Endothelial cell of umbilical vein (primary cell): ENCODE measurements around the gene KMT2B. TPM values are rescaled to one million over a fixed set of nuclear protein-coding genes. Genes with fewer than 3 reads are reported as not detected.

ENCODE experiments used
- BruUV-seq: library from RNA; stranded (reverse); fragments of 400-500 nt; replicated peaks from 2 replicates; lab custom pipeline; 2021; lab: Mats Ljungman, UMichigan
- CTCF ChIA-PET: fragments of 300-600, 350-600 bp; sonication (Branson Sonifier 250); formaldehyde crosslinking; loops from one replicate; lab custom pipeline; 2021; ENCODE audit warnings: antibody characterized with exemption, inconsistent platforms; lab: Charles Lee
- POLR2A ChIA-PET: fragments of 300-600, 350-600 bp; sonication (Branson Sonifier 250); formaldehyde crosslinking; loops from one replicate; lab custom pipeline; 2021; ENCODE audit warnings: antibody characterized with exemption, inconsistent platforms; lab: Charles Lee
- DNase-seq: peaks from one replicate; pipeline ENCODE4 v3.0.0-alpha.2; 2011; ENCODE audit warnings: low read depth, low spot score
- FAIRE-seq: peaks from 2 replicates; lab custom pipeline; 2011; peaks lifted over from hg19 to GRCh38; lab: Jason Lieb, UNC
- H2AFZ ChIP-seq: 2 replicates; pipeline ENCODE4 v1.6.0; 2012; ENCODE audit warnings: low read depth, low read length, control low read depth, inconsistent platforms
- H3K27ac ChIP-seq: 2 replicates; pipeline ENCODE4 v1.5.1; 2011; ENCODE audit warnings: low read depth, mild to moderate bottlenecking, control low read depth, low read length, moderate library complexity; ENCODE audit not compliant: insufficient read depth
- H3K27me3 ChIP-seq, 2 experiments: 2 replicates each; pipeline versions ENCODE4 v1.6.0 to v1.6.1; 2011; ENCODE audit warnings: low read length in 2 of 2, mixed read lengths in 1 of 2; ENCODE audit not compliant: control insufficient read depth in 2 of 2, insufficient read depth in 2 of 2
- H3K36me3 ChIP-seq, 2 experiments: 2 replicates in 1 of 2; 3 replicates in 1 of 2; pipeline ENCODE4 v1.5.1; 2011; ENCODE audit warnings: low read length in 2 of 2, mild to moderate bottlenecking in 1 of 2, moderate library complexity in 1 of 2; ENCODE audit not compliant: control insufficient read depth in 2 of 2, insufficient read depth in 2 of 2; ENCODE audit errors: extremely low read depth in 1 of 2
- H3K4me1 ChIP-seq: 3 replicates; pipeline ENCODE4 v1.5.1; 2011; ENCODE audit warnings: mild to moderate bottlenecking, low read length; ENCODE audit not compliant: control insufficient read depth, insufficient read depth; ENCODE audit errors: extremely low read depth
- H3K4me2 ChIP-seq: 2 replicates; pipeline ENCODE4 v1.6.1; 2011; ENCODE audit warnings: low read length, control low read depth, mixed read lengths; ENCODE audit not compliant: insufficient read depth
- H3K4me3 ChIP-seq, 3 experiments: fragments of 200-600 bp in 1 of 3; sonication (generic), shearing (Covaris generic) in 1 of 3; replicated peaks in 1 of 3; 2 replicates each; pipeline ENCODE4 v1.5.1; 2011 to 2016; ENCODE audit warnings: control low read depth in 3 of 3, low read length in 3 of 3, mild to moderate bottlenecking in 2 of 3, inconsistent platforms in 1 of 3, low read depth in 1 of 3, moderate library complexity in 1 of 3; ENCODE audit not compliant: insufficient read depth in 1 of 3
- H3K79me2 ChIP-seq: 2 replicates; pipeline ENCODE4 v1.6.0; 2012; ENCODE audit warnings: low read length, inconsistent platforms; ENCODE audit not compliant: control insufficient read depth, insufficient read depth
- H3K9ac ChIP-seq: replicated peaks from 2 replicates; pipeline ENCODE3; 2011; ENCODE audit warnings: low read length, control low read depth; ENCODE audit not compliant: insufficient read depth; ENCODE audit errors: extremely low read depth
- H3K9me1 ChIP-seq: replicated peaks from 3 replicates; pipeline ENCODE4 v1.6.0; 2011; ENCODE audit warnings: mild to moderate bottlenecking, low read length; ENCODE audit not compliant: control insufficient read depth, insufficient read depth; ENCODE audit errors: extremely low read depth
- H3K9me3 ChIP-seq: replicated peaks from 2 replicates; pipeline ENCODE4 v1.5.1; 2012; ENCODE audit warnings: low read length, inconsistent platforms; ENCODE audit not compliant: control insufficient read depth, insufficient read depth
- H4K20me1 ChIP-seq: replicated peaks from 2 replicates; pipeline ENCODE3; 2011; ENCODE audit warnings: mild to moderate bottlenecking, low read length; ENCODE audit not compliant: control insufficient read depth, insufficient read depth; ENCODE audit errors: extremely low read depth
- EZH2 ChIP-seq: IDR thresholded peaks from 2 replicates; pipeline ENCODE4 v1.6.1; 2012; ENCODE audit warnings: borderline replicate concordance, low read depth, mild to moderate bottlenecking, moderate library complexity, low read length, inconsistent platforms; ENCODE audit not compliant: severe bottlenecking
- FOS ChIP-seq: IDR thresholded peaks from 2 replicates; pipeline ENCODE4 v1.6.1; 2011; ENCODE audit warnings: mild to moderate bottlenecking, low read length, moderate library complexity, borderline replicate concordance; ENCODE audit not compliant: insufficient read depth
- GATA2 ChIP-seq: IDR thresholded peaks from 2 replicates; pipeline ENCODE4 v1.7.0; 2011; ENCODE audit warnings: low read depth, mild to moderate bottlenecking, moderate library complexity, mixed read lengths, low read length; ENCODE audit not compliant: insufficient read length, insufficient read depth
- JUN ChIP-seq: IDR thresholded peaks from 2 replicates; pipeline ENCODE4 v1.6.1; 2011; ENCODE audit warnings: borderline replicate concordance, low read depth; ENCODE audit not compliant: insufficient read length, insufficient read depth
- MYC ChIP-seq: IDR thresholded peaks from one replicate; pipeline ENCODE4 v1.6.1; 2011; ENCODE audit warnings: mild to moderate bottlenecking, low read depth, low read length
- POLR2A ChIP-seq: IDR thresholded peaks from 2 replicates; pipeline ENCODE4 v1.6.1; 2012; ENCODE audit warnings: low read depth, mild to moderate bottlenecking, control low read depth, low read length
- POLR2AphosphoS5 ChIP-seq: IDR thresholded peaks from 2 replicates; pipeline ENCODE4 v1.6.1; 2012; ENCODE audit warnings: low read depth, mild to moderate bottlenecking, control low read depth, low read length, moderate library complexity; ENCODE audit not compliant: insufficient read depth
- dilution Hi-C: fragments of 300-500 bp; cut with MboI; formaldehyde crosslinking; loops from one replicate; pipeline ENCODE4 v1.15.0; 2019; ENCODE audit warnings: low sequenced_read_pairs; ENCODE audit not compliant: extremely low pct_ligation_motif_present
- intact Hi-C: fragments of 100-400 bp; cut with micrococcal nuclease; formaldehyde crosslinking; loops from one replicate; pipeline ENCODE4 v1.10.0; 2022
- polyA plus RNA-seq, 4 experiments: library from polyadenylated mRNA; depleted of rRNA in 3 of 4; stranded (reverse) in 3 of 4; unstranded in 1 of 4; fragments of >200 nt; gene quantifications; 2 replicates each; pipeline versions ENCODE4 v1.2.1 to v1.2.3, GENCODE V29; 2011 to 2012; ENCODE audit warnings: missing spikeins in 1 of 4
- total RNA-seq: library from RNA; stranded (reverse); gene quantifications from 2 replicates; pipeline ENCODE4 v1.2.3, GENCODE V29; 2021
- TF ChIP-seq, protein P1 (sequence below), 2 donors: IDR thresholded peaks; 1 replicate in 1 of 2; 2 replicates in 1 of 2; pipeline ENCODE4 v1.5.1; 2011; ENCODE audit warnings: low read length in 2 of 2, mild to moderate bottlenecking in 2 of 2, moderate library complexity in 2 of 2, control low read depth in 1 of 2, inconsistent platforms in 1 of 2, low read depth in 1 of 2; ENCODE audit not compliant: insufficient read depth in 1 of 2; ENCODE audit errors: extremely low read depth in 1 of 2
- TF ChIP-seq, protein P2 (sequence below): IDR thresholded peaks from 2 replicates; pipeline ENCODE4 v1.6.1; 2011; ENCODE audit not compliant: insufficient read depth, insufficient read length

Gene KMT2B
- total and polyA plus RNA-seq, 2 donors (not counting 3 experiments of a cell fraction or from before 2014, with no cell fraction given): 28.4 to 37.2 TPM

DNA sequence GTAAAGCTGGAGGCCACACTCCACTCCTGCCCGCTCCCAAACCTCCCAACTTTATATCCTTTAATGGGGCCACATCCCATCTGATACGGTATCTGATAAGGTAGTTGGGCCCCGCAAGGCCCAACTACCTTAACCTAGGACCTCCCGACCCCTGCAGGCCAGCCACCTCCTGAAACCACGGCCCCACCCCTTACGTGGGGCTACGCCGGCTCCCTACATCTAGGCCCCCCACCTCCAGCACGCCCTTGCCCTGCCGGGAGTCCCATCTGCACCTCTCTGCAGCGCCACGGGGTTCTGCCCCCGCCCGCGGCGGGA, 22.3 kb downstream of the KMT2B start:
- Histone ChIP-seq H4K20me1 (no peaks in the 10 kb centered on the region), H2AFZ (peak overlapping the region; percentile 83), H3K36me3 (peaks cover 5 to 27% of the 10 kb centered on the region in 2 experiments), H3K9ac (peak overlapping the region; percentile 57), H3K4me1 (peaks cover 14% of the 10 kb centered on the region), H3K9me3 (no peaks in the 10 kb centered on the region), H3K27me3 (no peaks in the 10 kb centered on the region), H3K9me1 (no peaks in the 10 kb centered on the region), H3K4me3 (peak overlapping the region; percentile 50 to 78 (median 62)), H3K4me2 (peak overlapping the region; percentile 85), H3K27ac (peak overlapping the region; percentile 7), H3K79me2 (no peaks in the 10 kb centered on the region)
- TF ChIP-seq, protein P1, sequence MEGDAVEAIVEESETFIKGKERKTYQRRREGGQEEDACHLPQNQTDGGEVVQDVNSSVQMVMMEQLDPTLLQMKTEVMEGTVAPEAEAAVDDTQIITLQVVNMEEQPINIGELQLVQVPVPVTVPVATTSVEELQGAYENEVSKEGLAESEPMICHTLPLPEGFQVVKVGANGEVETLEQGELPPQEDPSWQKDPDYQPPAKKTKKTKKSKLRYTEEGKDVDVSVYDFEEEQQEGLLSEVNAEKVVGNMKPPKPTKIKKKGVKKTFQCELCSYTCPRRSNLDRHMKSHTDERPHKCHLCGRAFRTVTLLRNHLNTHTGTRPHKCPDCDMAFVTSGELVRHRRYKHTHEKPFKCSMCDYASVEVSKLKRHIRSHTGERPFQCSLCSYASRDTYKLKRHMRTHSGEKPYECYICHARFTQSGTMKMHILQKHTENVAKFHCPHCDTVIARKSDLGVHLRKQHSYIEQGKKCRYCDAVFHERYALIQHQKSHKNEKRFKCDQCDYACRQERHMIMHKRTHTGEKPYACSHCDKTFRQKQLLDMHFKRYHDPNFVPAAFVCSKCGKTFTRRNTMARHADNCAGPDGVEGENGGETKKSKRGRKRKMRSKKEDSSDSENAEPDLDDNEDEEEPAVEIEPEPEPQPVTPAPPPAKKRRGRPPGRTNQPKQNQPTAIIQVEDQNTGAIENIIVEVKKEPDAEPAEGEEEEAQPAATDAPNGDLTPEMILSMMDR (IDR thresholded peaks at IDR 0.05; ENCODE audit: extremely low read depth in 1 of 2, insufficient read depth in 1 of 2, low read depth in 1 of 2, low read length in 2 of 2): no peak
- no peak for TF ChIP-seq FOS
- no peak for TF ChIP-seq POLR2AphosphoS5
- TF ChIP-seq, protein P2, sequence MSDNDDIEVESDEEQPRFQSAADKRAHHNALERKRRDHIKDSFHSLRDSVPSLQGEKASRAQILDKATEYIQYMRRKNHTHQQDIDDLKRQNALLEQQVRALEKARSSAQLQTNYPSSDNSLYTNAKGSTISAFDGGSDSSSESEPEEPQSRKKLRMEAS: no peak
- TF ChIP-seq GATA2: no peak
- no peak for TF ChIP-seq MYC
- TF ChIP-seq EZH2: no peak
- no peak for TF ChIP-seq POLR2A
- TF ChIP-seq JUN: no peak
- POLR2A ChIA-PET: interaction anchor here (1.0 kb wide), 1 partner anchor 17 kb away, joined by 3 read pairs; no protein-coding TSS in a partner anchor
- dilution Hi-C loops (no loop called here), intact Hi-C loops (loop anchor here (1.0 kb wide), 2 partner anchors 23 to 46 kb away; no protein-coding TSS in a partner anchor)
- CTCF ChIA-PET: interaction anchor here (0.8 to 1.6 kb wide), 6 partner anchors 8 to 191 kb away, joined by 3 to 5 read pairs (median 3); partner anchors contain the start of gene LIN37
- BruUV-seq: no TSS peak
- DNase-seq: no peak
- no peak for FAIRE-seq
